Activated CD8-positive, alpha-beta memory T cell treated with anti-CD3 and anti-CD28 coated beads for 24 hours (primary cell): ENCODE data around the gene ERP44.
"Not testable (repeated sequence)": the region's sequence is repeated elsewhere in the genome, so short reads cannot be mapped to it uniquely, and the experiment has no call there.

Experiments
- DNase-seq: peaks from one replicate; pipeline ENCODE4 v3.0.0-alpha.2; 2020

Gene ERP44

DNA sequence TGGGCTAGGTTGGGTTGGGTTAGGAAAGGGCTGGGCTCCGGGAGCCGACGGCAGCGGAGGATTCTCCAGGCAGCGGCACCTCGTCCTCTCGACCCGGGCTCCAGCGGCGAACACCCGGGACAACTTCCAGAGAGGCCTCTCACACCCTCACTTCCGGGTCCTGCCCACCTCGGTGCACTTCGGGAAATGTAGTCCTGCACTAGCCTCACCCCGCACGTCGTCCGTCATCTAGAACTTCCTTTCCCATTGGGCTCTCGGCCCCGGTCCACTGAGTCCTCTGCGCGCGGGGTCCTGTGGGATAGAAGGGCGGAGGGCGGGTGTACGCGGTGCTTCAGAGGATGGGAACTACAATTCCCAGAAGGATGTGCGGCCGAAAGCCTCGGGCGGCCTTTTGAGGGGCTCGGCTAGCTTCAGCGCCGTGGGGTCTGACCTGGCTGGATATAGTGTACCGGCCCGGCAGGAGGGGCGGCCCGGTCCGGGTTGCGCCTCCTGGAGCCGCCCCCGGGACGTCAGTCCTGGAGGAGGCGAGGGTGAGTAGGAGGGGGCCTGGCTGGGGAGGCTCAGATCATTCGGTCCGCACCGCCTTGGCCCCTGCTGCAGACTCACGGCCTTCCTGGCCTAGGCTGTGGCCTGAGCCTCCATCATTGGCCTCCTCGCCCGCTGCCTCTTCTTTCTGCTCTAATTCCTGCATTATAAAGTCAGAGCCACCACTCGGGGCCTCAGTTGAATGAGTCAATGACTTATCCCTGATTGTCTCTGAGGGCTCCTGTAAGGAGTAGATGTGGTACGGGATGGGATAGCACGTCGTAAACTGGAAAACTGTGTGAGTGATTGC lies at the start of gene ERP44, which contains the start of gene INVS:
Gene ERP44 (minus strand): TSS at position 114 of the 835 bp plus-strand sequence. CDS start 160 bp downstream, outside the sequence.
Gene INVS (plus strand): TSS at position 357 of the 835 bp plus-strand sequence. CDS start 5,279 bp downstream, outside the sequence.
- peak; percentile 95 for DNase-seq

DNA sequence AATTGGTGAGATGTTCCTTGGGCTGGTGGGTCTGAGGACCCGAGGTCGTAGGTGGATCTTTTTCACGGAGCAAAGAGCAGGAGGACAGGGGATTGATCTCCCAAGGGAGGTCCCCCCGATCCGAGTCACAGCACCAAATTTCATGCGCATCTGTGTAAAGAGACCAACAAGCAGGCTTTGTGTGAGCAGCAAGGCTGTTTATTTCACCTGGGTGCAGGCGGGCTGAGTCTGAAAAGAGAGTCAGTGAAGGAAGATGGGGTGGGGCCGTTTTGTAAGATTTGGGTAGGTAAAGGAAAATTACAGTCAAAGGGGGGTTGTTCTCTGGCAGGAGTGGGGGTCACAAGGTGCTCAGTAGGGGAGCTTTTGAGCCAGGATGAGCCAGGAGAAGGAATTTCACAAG lies 47.2 kb upstream of the ERP44 start:
- DNase-seq: not testable (repeated sequence)

GRCh38 chr9:100145167-100145934 lies 46.6 kb upstream of the ERP44 start:
- not testable (repeated sequence) for DNase-seq

DNA sequence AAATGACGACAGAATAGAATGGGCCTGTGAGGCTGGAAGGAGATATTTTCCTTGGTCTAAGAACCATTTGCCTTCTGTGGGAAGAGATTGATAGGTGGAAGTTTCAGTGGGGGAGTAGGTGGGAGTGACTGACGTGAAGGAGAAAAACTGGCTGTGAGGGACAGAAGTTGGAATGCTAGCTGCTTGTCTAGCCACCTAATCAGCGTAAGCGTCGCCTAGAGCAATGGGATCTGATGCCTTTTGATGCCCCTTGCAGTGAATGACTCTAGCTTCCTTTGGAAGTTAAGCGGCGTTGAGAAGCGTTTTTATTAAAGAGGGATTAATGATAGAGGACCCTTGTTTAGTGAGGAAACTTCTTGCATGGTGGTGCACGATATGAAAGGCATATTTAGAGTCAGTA lies 43.1 kb upstream of the ERP44 start:
- DNase-seq: not testable (repeated sequence)

DNA sequence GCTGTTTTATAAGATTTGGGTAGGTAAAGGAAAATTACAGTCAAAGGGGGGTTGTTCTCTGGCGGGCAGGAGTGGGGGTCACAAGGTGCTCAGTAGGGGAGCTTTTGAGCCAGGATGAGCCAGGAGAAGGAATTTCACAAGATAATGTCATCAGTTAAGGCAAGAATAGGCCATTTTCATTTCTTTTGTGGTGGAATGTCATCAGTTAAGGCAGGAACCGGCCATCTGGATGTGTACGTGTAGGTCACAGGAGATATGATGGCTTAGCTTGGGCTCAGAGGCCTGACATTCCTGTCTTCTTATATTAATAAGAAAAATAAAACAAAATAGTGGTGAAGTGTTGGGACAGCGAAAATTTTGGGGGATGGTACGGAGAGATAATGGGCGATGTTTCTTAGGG lies 41.5 kb upstream of the ERP44 start:
- DNase-seq: not testable (repeated sequence)

- DNase-seq: not testable (repeated sequence)
Measured at GRCh38 chr9:100136799-100137198, 38.0 kb upstream of the ERP44 start.

DNA sequence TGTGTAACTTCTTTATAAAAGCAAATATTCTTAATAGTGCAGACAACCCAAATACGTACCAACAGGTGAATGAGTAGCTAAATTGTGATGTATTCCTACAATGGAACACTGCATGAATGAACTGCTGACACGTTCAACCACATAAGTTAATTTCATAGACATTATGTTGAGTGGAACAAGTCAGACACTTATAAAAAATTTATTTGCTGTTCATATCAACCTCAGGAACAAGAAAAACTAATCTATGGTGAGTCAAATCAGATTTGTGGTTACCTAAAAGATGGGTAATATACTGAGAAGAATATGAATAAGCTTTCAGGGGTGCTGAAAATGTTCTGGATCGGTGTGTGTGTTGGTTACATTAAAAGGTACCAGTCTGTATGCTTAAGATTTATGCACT lies 35.9 kb upstream of the ERP44 start:
- DNase-seq: no peak

- no peak for DNase-seq
Measured at GRCh38 chr9:100131875-100132430, 33.2 kb upstream of the ERP44 start.

GRCh38 chr9:100131216-100131615 lies 32.4 kb upstream of the ERP44 start:
- no peak for DNase-seq

DNA sequence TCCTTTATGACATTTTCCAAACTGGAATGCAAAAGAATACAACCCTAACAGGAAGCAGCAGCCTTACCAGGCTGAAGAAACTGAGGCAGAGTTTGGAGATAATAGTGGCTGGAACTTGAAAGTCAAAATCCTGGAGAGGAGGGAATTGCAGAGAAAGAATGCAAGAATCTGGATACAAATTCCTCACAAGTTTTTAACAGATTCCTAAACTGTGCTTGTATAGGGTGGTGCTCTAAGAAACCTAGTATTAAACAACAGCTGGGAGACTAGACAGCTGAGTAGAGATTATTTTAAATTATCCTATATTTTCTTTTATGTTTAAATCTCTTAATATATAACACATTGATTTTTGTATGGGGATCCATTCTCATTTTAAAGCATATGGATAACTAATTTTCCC lies 31.0 kb upstream of the ERP44 start:
- no peak for DNase-seq

GRCh38 chr9:100126423-100126822 lies 27.6 kb upstream of the ERP44 start:
- no peak for DNase-seq

- DNase-seq: no peak
Measured at GRCh38 chr9:100125910-100126309, 27.1 kb upstream of the ERP44 start.

DNA sequence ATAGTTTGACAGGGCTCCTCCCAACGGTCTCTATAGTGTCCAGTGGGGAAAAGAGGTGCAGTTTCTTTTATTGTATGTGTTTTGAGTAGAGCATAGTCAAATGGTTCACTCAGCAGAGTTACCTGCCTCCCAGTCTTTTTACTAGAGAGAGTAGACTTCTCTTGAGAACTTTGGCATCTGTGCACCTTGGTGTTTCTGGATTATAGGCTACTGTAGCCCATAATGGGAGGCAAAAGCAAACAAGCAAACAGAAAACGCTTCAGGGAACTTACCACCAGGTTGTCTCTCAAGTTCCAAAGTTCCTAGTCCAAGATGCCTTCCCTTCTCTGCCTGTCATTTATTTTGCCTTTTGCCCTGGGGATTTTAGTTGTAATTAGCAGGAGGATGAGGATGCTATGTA lies 26.4 kb upstream of the ERP44 start:
- DNase-seq: no peak

DNA sequence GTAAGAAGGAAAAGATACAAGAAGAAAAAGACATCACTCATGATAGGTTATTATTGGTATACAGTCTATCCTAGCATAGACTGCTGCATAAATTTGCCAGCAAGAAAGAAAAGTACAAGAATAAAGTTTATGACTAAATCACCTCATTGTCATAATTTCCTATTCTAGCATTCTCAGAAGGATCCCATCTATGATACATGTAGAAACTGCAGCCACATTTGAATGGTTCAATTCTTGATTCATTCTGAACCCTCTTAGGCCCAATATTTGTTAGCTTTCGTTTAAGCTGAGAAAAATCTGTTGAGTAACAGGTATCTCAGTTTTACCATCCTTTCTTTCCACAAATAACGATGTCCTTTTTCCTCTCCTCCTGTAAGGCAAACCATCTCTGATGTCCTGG lies 21.5 kb upstream of the ERP44 start:
- DNase-seq: no peak

DNA sequence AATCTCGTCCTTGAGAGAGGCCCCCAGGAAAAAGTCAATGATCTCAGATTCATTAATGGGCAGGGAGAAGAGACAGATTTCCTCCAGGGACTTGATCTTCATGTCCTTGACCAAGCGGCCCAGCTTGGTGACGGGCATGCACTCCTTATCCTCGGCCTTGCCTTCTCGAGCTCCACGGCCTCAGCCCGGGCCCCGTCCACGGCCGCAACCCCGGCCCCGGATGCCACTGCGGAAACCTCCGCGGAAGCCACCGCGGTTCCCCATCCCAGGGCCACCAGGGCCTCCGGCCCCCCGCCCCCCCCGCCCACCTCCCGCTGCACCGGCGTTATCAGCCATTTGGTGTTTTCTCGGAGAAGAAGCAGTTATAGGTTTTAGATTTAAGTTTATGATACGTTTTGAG lies 18.5 kb upstream of the ERP44 start:
- no peak for DNase-seq

DNA sequence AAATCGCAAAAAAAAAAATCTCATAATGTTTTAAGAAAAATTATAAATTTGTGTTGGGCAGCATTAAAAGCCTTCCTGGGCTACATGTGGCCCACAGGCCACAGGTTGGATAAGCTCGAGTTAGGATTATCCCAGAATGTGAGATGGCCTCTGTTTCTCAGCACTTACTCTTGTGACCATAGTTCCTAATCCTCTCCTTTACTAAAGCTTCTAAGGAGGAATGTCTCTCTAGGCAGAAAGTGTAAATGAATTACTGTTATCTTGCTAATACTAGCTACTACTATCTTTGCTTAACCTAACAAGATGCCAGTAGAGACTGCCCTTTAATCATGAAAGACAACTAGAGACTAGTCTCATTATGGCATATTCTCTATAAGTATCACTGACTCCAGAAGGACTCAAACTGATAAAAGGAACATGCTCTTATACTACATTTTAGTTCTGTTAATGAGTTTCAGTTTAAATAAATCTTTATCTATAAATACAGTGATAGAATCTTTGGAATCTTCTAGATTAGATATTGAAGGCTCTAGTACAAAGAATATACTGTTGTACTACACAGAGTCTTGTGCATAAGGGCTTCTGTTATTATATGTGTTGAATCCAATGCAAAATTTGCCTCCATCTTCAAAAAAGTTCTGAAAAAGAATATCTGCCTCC lies 14.0 kb upstream of the ERP44 start:
- DNase-seq: no peak

GRCh38 chr9:100111235-100111634 lies 12.4 kb upstream of the ERP44 start:
- no peak for DNase-seq

DNA sequence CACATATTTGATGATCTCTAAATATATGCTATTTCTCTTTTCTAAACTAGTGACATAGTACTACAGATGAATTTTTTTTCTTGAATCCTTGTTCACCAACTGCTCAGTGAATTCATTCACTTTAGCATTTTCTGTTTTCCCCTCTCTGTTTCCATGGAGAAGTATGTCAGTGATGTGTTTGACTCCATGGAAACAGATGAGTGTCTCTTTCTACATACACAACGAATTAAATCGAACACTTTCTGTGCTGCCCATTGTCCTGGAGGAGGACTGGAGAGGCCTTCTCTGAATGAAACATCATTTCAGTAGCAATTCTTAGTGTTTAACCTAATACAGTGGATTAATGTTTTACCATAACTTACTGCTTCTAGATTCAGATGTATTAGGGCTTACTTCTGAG lies 9.8 kb upstream of the ERP44 start:
- DNase-seq: no peak

GRCh38 chr9:100106616-100107015 lies 7.8 kb upstream of the ERP44 start:
- DNase-seq: no peak

GRCh38 chr9:100105861-100106260 lies 7.1 kb upstream of the ERP44 start:
- no peak for DNase-seq

- DNase-seq: no peak
Measured at GRCh38 chr9:100104314-100104713, 5.5 kb upstream of the ERP44 start.

DNA sequence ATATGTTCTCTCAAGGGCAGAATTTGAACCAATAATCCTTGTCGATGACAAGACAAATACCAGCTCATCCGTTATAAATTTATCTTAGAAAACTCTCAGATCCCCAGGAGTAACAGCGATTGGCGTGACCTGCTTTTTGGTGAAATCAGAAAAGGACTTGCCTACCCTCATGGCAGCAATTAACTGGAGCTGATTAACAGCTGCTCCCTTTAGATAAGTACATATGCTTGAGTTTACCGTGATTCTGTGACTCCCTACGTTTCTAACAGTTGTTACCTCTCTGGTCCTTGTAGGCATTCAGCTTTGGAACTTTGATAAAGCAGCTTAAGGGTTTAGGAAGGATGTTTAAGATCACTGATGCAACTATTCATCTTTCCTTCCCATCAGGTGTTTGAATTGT lies 2.8 kb upstream of the ERP44 start:
- DNase-seq: no peak

DNA sequence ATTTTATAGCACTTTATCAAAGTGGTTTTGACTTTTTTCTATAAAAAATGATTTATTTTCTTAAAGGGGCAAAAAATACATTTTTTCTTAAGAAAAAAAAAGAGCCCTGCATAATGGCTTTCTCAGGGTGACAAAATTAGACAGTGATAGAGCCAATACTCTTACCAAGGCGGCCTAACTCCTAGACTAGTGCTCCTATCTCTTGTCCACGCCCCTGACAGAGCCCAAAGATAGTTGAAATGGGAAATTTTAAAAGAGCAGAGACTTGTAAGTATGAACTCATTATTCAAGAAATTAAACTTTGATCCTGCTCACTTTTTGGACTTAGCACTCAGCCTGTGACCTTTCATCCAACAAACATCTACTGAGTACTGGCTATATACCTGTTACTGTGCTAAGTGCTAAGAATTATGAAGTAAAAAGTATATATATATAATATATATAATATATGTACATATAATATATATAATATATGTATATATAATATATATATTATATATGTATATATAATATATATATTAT lies 1.4 kb upstream of the ERP44 start:
- DNase-seq: no peak
